OCI-LY1 (cell line): ENCODE results near the gene MTCL3.

Experiments
- EZH2 ChIP-seq: fragments of 200-600 bp; sonication (generic), shearing (Covaris generic); IDR thresholded peaks from 2 replicates; pipeline ENCODE4 v1.8.0; 2017; ENCODE audit warnings: borderline replicate concordance, mixed run types, mild to moderate bottlenecking, antibody characterized with exemption, low read length, moderate library complexity, mixed read lengths
- TF ChIP-seq, protein P1 (sequence below): fragments of 200-600 bp; sonication (generic), shearing (Covaris generic); IDR thresholded peaks from 2 replicates; pipeline ENCODE4 v1.5.1; 2017; ENCODE audit warnings: mild to moderate bottlenecking, antibody characterized with exemption, low read length, moderate library complexity, mixed read lengths

DNA sequence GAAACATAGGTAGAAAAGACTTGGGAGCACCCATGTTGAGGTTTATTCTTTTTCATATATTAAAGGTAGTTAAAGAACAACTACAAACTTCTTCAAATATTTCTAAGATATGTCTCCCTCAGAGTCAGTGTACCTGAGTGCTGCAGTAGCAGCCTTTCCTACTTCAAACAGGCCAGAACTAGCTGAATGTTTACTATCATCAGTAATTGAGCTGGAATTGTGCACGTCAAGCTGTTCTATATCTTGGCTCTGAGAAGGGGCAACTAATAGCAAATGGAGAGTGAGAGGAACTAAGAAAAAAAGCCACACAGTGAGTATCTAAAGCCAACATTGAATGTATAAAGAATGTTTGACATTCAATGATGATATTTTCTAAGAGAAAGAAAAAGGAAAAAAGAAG lies 21.7 kb downstream of the MTCL3 start:
- TF ChIP-seq, protein P1, sequence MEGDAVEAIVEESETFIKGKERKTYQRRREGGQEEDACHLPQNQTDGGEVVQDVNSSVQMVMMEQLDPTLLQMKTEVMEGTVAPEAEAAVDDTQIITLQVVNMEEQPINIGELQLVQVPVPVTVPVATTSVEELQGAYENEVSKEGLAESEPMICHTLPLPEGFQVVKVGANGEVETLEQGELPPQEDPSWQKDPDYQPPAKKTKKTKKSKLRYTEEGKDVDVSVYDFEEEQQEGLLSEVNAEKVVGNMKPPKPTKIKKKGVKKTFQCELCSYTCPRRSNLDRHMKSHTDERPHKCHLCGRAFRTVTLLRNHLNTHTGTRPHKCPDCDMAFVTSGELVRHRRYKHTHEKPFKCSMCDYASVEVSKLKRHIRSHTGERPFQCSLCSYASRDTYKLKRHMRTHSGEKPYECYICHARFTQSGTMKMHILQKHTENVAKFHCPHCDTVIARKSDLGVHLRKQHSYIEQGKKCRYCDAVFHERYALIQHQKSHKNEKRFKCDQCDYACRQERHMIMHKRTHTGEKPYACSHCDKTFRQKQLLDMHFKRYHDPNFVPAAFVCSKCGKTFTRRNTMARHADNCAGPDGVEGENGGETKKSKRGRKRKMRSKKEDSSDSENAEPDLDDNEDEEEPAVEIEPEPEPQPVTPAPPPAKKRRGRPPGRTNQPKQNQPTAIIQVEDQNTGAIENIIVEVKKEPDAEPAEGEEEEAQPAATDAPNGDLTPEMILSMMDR, result no peak
- no peak for TF ChIP-seq EZH2
